Measurements from ENCODE around the gene IGSF9B.

IGSF9B gene

GRCh38 chr11:133905677-133906156, 51.1 kb downstream of the IGSF9B start:
- no peak overlapping the region for H3K4me3 ChIP-seq (ENCODE audit: low read depth, low read length)
- H3K4me2 ChIP-seq (ENCODE audit: low read length), result no peak overlapping the region
- H3K9ac ChIP-seq, result no peak overlapping the region
- H2AFZ ChIP-seq, result no peak overlapping the region
- H3K27me3 ChIP-seq (ENCODE audit: control insufficient read depth, insufficient read depth, low read length), result no peaks in the 10 kb centered on the region
- no peaks in the 10 kb centered on the region for H3K79me2 ChIP-seq
- no peaks in the 10 kb centered on the region for H3K4me1 ChIP-seq
- H3K36me3 ChIP-seq (ENCODE audit: control insufficient read depth, insufficient read depth, low read length), result no peaks in the 10 kb centered on the region
- TF ChIP-seq, protein P1, sequence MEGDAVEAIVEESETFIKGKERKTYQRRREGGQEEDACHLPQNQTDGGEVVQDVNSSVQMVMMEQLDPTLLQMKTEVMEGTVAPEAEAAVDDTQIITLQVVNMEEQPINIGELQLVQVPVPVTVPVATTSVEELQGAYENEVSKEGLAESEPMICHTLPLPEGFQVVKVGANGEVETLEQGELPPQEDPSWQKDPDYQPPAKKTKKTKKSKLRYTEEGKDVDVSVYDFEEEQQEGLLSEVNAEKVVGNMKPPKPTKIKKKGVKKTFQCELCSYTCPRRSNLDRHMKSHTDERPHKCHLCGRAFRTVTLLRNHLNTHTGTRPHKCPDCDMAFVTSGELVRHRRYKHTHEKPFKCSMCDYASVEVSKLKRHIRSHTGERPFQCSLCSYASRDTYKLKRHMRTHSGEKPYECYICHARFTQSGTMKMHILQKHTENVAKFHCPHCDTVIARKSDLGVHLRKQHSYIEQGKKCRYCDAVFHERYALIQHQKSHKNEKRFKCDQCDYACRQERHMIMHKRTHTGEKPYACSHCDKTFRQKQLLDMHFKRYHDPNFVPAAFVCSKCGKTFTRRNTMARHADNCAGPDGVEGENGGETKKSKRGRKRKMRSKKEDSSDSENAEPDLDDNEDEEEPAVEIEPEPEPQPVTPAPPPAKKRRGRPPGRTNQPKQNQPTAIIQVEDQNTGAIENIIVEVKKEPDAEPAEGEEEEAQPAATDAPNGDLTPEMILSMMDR (IDR thresholded peaks at IDR 0.05), result no peak
- H3K27ac ChIP-seq, result no peak overlapping the region
- no peaks in the 10 kb centered on the region for H3K9me3 ChIP-seq (ENCODE audit: control insufficient read depth, low read length)

GRCh38 chr11:133904818-133905515, 51.8 kb downstream of the IGSF9B start:
- Histone ChIP-seq H3K9ac (no peak overlapping the region), H3K4me1 (no peaks in the 10 kb centered on the region), H3K79me2 (no peaks in the 10 kb centered on the region), H3K4me2 (ENCODE audit: low read length) (no peak overlapping the region), H3K9me3 (ENCODE audit: control insufficient read depth, low read length) (no peaks in the 10 kb centered on the region), H3K4me3 (ENCODE audit: low read depth, low read length) (no peak overlapping the region), H2AFZ (no peak overlapping the region), H3K36me3 (ENCODE audit: control insufficient read depth, insufficient read depth, low read length) (no peaks in the 10 kb centered on the region), H3K27me3 (ENCODE audit: control insufficient read depth, insufficient read depth, low read length) (no peaks in the 10 kb centered on the region), H3K27ac (no peak overlapping the region)
- TF ChIP-seq, protein P1 (IDR thresholded peaks at IDR 0.05), result no peak

DNA sequence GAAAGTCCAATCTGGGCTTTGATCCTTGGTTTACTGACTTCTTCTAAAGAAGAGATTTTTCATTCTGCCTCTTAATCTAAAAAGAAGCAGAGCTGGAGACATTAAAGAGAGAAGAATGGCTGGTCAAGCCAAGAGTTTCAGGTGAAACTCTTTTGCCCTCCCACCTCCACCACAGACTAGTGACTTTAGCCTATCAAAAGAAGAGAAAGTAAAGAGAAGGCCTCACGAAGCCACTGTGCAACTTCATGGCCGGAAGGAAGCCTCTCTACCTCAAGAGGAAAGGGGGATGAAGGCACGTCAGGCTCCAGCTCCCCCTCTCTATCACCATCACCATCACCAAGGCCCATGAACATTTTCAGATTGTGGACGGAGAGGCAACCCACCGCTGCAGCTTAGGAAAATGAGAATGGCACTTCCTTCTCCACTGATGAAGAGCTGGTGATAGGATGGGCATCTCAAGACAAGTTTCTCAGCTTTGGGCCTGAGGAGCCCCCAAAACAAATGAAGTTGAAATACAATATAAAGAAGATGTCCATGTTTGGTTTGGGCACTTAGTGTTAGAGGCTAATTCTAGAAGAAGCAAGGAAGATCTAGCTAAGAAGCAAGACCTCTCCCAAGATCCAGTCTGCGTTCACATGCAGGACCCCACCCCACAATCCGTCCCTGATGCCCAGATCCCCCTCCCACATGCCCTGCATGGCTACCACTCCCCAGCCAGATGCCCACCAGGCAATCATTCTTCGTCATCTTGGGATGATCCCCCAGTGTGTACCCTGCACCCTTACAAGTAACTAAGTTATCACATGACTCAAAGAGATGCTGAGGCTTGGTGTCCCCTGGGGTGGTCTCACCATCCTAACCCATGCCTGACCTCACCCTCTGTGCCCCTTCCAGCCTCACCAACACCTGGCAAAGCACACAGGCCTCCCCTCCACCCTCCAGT, 52.6 kb downstream of the IGSF9B start:
- Histone ChIP-seq H3K36me3 (ENCODE audit: control insufficient read depth, insufficient read depth, low read length) (no peaks in the 10 kb centered on the region), H2AFZ (no peak overlapping the region), H3K4me3 (ENCODE audit: low read depth, low read length) (no peak overlapping the region), H3K4me1 (no peaks in the 10 kb centered on the region), H3K9ac (no peak overlapping the region), H3K4me2 (ENCODE audit: low read length) (no peak overlapping the region), H3K79me2 (no peaks in the 10 kb centered on the region), H3K27ac (no peak overlapping the region), H3K27me3 (ENCODE audit: control insufficient read depth, insufficient read depth, low read length) (no peaks in the 10 kb centered on the region), H3K9me3 (ENCODE audit: control insufficient read depth, low read length) (no peaks in the 10 kb centered on the region)
- TF ChIP-seq, protein P1 (IDR thresholded peaks at IDR 0.05), result no peak

DNA sequence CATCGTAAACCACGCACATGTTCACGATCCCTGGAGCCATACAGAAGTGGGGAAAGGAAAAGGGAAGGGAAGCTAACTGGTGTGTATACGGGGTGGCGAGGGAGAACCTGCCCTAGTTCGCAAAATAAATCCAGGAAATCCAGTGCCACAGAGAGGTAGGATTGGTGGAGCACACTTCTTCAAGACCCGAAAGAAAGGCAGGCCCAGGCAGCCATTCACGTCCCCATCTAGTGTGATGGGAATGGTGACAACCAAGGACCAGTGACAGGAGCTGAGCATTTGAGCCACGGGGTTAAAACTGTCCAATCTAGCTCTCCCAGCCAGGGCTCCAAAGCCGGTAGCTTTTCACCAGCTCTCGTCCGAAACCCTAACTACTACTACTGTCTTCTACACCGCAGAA, 53.7 kb downstream of the IGSF9B start:
- H3K9ac ChIP-seq, result no peak overlapping the region
- H3K9me3 ChIP-seq (ENCODE audit: control insufficient read depth, low read length), result no peaks in the 10 kb centered on the region
- TF ChIP-seq, protein P1 (IDR thresholded peaks at IDR 0.05), result no peak
- H3K36me3 ChIP-seq (ENCODE audit: control insufficient read depth, insufficient read depth, low read length), result no peaks in the 10 kb centered on the region
- H3K27me3 ChIP-seq (ENCODE audit: control insufficient read depth, insufficient read depth, low read length), result no peaks in the 10 kb centered on the region
- H3K27ac ChIP-seq, result no peak overlapping the region
- no peaks in the 10 kb centered on the region for H3K4me1 ChIP-seq
- no peaks in the 10 kb centered on the region for H3K79me2 ChIP-seq
- no peak overlapping the region for H3K4me3 ChIP-seq (ENCODE audit: low read depth, low read length)
- no peak overlapping the region for H3K4me2 ChIP-seq (ENCODE audit: low read length)
- H2AFZ ChIP-seq, result no peak overlapping the region
